SK-MEL-5 (cell line): ENCODE measurements around the gene ITGA2. TPM values are rescaled to one million over a fixed set of nuclear protein-coding genes. Genes with fewer than 3 reads are reported as not detected.

ENCODE experiments used
- DNase-seq: peaks from one replicate; pipeline ENCODE4 v3.0.0-alpha.2; 2016; ENCODE audit warnings: low read depth, low spot score
- in situ Hi-C: cut with HindIII; loops from 2 replicates; pipeline ENCODE4 v1.10.0; 2016; ENCODE audit warnings: low sequenced_read_pairs, high pct_unique_total_duplicates, low pct_unique_long_range_greater_than_20kb
- total RNA-seq: library from RNA; depleted of rRNA; stranded (reverse); fragments of >200 nt; shearing (Covaris generic); gene quantifications from 2 replicates; pipeline ENCODE4 v1.2.3, GENCODE V29; 2014

Gene ITGA2
- total RNA-seq, 1 experiment from 2014 or later = 7.0 TPM

- no peak for DNase-seq
Observed at GRCh38 chr5:53006911-53007890, 18.0 kb downstream of the ITGA2 start.

GRCh38 chr5:53008751-53009150 lies 19.6 kb downstream of the ITGA2 start:
- DNase-seq = no peak
- in situ Hi-C loops = no loop called here

More at GRCh38 chr5:53006911-53007890, 18.0 kb downstream of the ITGA2 start:
- in situ Hi-C loops = no loop called here

GRCh38 chr5:53009816-53010215 lies 20.7 kb downstream of the ITGA2 start:
- in situ Hi-C loops = no loop called here
- no peak for DNase-seq

- DNase-seq = no peak
- in situ Hi-C loops = no loop called here
Observed at GRCh38 chr5:53010814-53011213, 21.7 kb downstream of the ITGA2 start.

DNA sequence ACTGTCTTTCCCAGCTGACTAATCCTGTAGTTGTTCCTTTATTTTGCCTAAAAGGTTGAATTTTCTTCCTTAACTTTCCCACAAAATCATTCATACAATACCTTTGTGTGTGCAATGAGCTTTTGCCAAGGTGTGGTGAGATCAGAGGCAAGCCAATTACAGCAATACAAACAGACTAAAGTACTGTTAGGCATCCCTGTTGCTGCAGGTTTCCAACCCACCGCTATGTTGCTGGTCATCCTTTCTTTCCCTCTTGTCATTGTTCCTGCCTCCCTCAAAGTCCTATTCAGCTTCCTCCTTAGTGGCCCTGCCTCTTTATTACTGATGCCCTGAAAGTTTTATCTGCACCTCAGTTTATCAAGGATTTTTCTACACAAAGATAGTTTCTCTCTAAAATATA lies 22.1 kb downstream of the ITGA2 start:
- DNase-seq = no peak
- in situ Hi-C loops = no loop called here

GRCh38 chr5:53013857-53014256 lies 24.7 kb downstream of the ITGA2 start:
- in situ Hi-C loops = no loop called here
- no peak for DNase-seq

DNA sequence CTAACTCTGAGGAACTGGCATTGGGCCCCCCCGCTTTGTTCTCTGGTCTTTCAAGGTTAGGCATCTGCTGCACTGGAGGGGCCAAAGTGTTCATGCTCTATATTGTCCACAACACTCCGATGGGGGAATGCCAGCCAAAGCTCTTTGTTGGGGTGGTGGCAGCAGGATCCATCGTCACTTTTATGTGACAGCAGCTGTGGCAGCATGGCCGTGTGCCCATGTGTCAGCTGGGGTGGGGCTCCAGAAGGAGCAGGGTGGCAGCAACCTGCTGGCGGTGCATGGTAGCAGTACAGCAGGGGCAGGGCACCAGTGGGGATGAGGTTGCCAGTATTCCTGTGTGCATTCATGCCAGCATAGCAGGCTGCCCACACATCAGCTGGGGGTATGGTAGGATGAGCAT lies 28.2 kb downstream of the ITGA2 start:
- in situ Hi-C loops = no loop called here
- DNase-seq = no peak

DNA sequence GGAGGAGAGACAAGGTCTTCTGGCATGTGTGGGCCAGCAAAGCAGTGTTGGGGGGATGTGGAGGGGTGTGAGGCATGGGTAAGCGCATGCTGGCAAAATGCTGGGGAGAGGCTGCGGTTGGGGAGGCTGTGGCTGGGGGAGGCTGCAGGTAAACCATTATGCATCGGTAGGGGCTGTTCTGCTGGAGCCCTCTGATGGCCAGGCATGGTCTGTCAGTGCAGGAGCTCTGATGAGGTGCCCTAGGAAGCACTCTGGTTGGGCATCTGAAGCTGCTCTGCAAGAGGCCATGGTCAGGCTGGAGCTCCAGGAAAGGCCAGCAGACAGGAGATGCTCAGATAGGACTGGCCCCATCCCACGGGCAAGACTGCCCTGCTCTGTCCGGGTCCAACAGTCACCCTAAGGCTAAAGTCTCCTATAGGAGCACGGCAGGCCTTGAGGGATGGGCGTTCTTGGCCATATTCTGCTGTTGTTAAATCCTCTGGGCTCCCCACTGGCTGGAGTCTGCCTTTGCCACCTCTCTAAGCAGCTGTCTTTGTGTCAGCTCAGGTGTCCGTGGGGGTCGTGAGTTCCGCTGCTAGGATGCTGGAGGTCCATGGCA lies 28.7 kb downstream of the ITGA2 start:
- in situ Hi-C loops = no loop called here
- no peak for DNase-seq

DNA sequence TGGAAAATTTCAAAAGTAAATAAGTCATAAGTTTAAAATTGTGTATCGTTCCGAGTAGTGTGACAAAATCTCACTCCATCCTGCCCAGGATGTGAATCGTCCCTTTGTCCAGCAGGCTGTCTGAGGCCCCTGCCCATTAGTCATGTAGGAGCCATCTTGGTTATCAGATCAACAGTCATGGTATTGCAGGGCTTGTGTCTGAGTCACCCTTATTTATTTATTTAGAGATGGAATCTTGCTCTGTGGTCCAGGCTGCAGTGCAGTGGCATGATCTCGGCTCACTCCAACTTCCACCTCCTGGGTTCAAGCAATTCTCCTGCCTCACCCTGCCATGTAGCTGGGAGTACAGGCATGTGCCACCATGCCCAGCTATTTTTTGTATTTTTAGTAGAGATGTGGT lies 30.2 kb downstream of the ITGA2 start:
- peak; percentile 16 for DNase-seq
- in situ Hi-C loops = no loop called here

- in situ Hi-C loops = no loop called here
- DNase-seq = no peak
Observed at GRCh38 chr5:53022930-53023511, 33.9 kb downstream of the ITGA2 start.

DNA sequence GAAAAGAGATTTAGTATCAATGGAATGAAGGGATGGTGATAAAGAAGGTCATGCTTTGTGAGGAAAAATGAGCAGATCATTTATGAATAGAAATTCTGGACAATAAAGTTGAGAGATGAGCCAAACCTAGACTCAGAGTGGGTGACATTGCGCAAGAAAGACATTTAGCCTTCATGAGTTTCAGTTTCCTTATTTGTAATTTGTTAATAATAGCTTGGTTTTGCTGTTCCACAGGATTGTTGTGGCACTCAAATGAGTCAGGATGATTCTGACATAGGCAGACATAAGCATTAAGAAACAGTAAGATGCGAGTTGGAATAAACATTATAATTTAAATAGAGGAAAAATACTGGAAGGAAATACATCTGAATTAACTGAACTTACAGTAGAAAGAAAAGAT lies 34.8 kb downstream of the ITGA2 start:
- in situ Hi-C loops = no loop called here

DNA sequence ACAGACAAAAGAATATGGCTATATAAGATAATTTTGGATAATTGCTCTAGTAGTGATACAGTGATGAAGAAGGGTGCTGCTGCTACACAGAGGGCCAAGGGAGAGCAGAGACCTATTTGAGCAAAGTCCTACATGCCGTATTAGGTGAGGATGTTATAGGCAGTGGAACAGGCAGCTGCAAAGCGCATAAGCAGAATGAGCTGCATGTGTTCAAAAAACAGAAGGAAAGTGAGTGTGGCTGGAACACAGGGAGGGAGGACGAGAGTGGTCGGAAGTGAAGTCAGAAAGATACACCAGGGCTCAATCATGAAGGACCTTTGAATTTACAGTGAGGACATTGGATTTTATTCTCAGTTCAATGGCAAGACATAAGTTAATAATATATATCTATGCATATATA lies 35.4 kb downstream of the ITGA2 start:
- in situ Hi-C loops = no loop called here

More for the DNA sequence above, 34.8 kb downstream of the ITGA2 start:
- no peak for DNase-seq

DNA sequence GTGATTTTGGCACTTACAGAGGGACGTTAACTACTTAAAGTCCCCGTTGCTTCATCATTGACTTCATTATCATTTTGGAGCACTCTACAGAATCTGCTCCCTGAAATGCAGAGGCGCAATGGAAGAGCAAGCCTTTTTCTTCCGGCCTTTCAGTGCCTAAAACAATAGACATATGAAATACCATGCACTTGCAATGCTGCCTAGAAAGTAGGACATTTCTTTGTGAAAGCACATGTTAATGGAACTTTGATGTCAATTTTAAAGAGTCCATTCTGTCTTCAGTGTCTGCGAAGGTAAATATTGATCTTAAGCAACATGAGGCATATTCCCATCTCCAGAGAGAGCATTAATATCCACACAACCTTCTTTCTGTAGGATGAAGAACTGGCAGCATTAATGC lies 36.3 kb downstream of the ITGA2 start:
- in situ Hi-C loops = no loop called here
- DNase-seq = no peak

More for the DNA sequence above, 35.4 kb downstream of the ITGA2 start:
- DNase-seq = no peak

GRCh38 chr5:53027913-53028312 lies 38.8 kb downstream of the ITGA2 start:
- in situ Hi-C loops = no loop called here
- DNase-seq = no peak

DNA sequence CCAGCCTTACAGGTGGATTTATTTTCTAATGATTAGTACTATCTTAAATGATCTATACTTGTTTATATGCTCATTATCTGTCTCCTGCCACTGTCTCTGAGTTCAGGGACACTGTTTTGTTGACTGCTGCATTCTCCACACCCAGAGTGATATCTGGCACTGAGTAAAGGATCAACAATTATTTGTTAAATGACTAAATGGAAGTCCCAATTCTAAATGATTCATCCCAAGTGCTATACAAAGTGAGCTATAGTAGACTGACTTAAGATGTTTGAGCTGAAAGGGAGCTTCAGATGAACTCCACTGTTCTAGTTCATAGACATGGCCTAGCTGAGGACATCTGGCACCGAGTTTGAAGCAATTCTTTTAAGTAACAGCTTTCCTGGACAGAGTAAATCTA lies 40.5 kb downstream of the ITGA2 start:
- in situ Hi-C loops = no loop called here
- DNase-seq = no peak

GRCh38 chr5:53030893-53031292 lies 41.7 kb downstream of the ITGA2 start:
- in situ Hi-C loops = no loop called here

GRCh38 chr5:53031695-53032096 lies 42.5 kb downstream of the ITGA2 start:
- DNase-seq = no peak
- in situ Hi-C loops = no loop called here

More at GRCh38 chr5:53030893-53031292, 41.7 kb downstream of the ITGA2 start:
- no peak for DNase-seq

DNA sequence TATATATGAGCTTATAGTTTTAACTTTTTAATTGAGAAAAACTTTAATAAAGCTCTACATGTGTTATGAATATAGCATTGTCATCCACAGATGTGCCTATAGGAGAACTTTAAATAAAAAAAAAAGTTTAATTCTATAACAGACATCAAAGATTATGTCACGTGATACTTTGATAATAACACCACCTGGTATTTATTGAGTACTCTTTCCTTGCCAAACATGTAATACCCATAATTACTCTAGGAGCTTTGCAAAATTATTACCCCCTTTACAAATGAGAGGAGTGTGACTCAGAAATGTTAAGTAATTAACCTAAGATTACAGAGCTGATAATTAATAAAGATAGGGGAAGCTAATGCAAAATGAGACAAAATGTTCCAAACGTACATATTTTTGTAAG lies 43.0 kb downstream of the ITGA2 start:
- in situ Hi-C loops = no loop called here
- DNase-seq = no peak
